RWPE2 (cell line): ENCODE results near the gene MAPKBP1.

ENCODE experiments used
- ATAC-seq: fragments of 200-7000 bp; cut with Tn5 transposase; 3 replicates; pipeline ENCODE4 v1.9.1; 2021; ENCODE audit warnings: low read depth
- DNase-seq: peaks from one replicate; pipeline ENCODE4 v3.0.0-alpha.2; 2020; ENCODE audit warnings: low spot score
- H3K27ac ChIP-seq: fragments of 450-650 bp; 2 replicates; pipeline ENCODE4 v1.5.1; 2017; ENCODE audit warnings: mild to moderate bottlenecking; ENCODE audit not compliant: poor library complexity, severe bottlenecking
- H3K27me3 ChIP-seq: fragments of 250-450 bp; sonication (Bioruptor Pico); 2 replicates; pipeline ENCODE4 v1.5.1; 2021; ENCODE audit warnings: mild to moderate bottlenecking, moderate library complexity; ENCODE audit not compliant: insufficient read depth, poor library complexity, severe bottlenecking
- H3K36me3 ChIP-seq: fragments of 250-450 bp; sonication (Bioruptor Pico); 2 replicates; pipeline ENCODE4 v1.5.1; 2020; ENCODE audit warnings: low read depth, mild to moderate bottlenecking, moderate library complexity
- H3K4me1 ChIP-seq: fragments of 250-450 bp; sonication (Bioruptor Pico); 2 replicates; pipeline ENCODE4 v1.5.1; 2021; ENCODE audit warnings: mild to moderate bottlenecking, moderate library complexity; ENCODE audit not compliant: insufficient read depth, poor library complexity, severe bottlenecking
- H3K4me3 ChIP-seq: fragments of 250-450 bp; sonication (Bioruptor Pico); 2 replicates; pipeline ENCODE4 v1.5.1; 2021; ENCODE audit warnings: mild to moderate bottlenecking, moderate library complexity; ENCODE audit not compliant: severe bottlenecking
- H3K9me3 ChIP-seq: fragments of 250-450 bp; sonication (Bioruptor Pico); 2 replicates; pipeline ENCODE4 v1.5.1; 2021; ENCODE audit warnings: mild to moderate bottlenecking, moderate library complexity; ENCODE audit not compliant: severe bottlenecking
- CTCF ChIP-seq: fragments of 450-650 bp; IDR thresholded peaks from one replicate; pipeline ENCODE4 v1.5.1; 2017; ENCODE audit warnings: mild to moderate bottlenecking, moderate library complexity; ENCODE audit not compliant: poor library complexity, severe bottlenecking

The MAPKBP1 gene

GRCh38 chr15:41866872-41867579, 92.7 kb downstream of the MAPKBP1 start:
- H3K27ac ChIP-seq: no peak overlapping the region
- no peaks in the 10 kb centered on the region for H3K27me3 ChIP-seq
- H3K4me3 ChIP-seq: no peak overlapping the region
- H3K36me3 ChIP-seq: no peaks in the 10 kb centered on the region
- no peak for TF ChIP-seq CTCF
- DNase-seq (no peak), ATAC-seq (no peak)
- H3K9me3 ChIP-seq: no peaks in the 10 kb centered on the region
- H3K4me1 ChIP-seq: peaks cover 5% of the 10 kb centered on the region

DNA sequence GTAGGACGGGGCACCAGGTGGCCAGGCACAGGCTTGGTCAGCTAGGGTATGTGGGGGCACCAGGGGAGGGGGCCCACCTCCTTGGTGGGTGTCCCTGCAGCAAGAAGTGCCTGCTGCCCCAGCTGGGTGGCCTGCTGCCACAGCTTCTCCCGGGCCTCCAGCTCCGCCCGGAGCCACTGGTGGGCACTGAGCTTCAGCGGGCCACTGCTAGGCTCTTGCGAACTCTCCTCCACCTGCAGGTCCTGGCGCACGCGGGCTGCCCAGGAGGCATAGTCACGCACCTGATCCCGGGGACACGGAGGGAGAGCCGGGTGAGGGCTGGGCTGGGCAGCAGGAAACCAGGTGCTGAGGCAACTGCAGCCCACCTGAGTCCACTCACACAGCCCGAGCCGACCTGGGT, 94.0 kb downstream of the MAPKBP1 start:
- H3K27me3 ChIP-seq: no peaks in the 10 kb centered on the region
- ATAC-seq (no peak), DNase-seq (no peak)
- no peak overlapping the region for H3K4me3 ChIP-seq
- H3K9me3 ChIP-seq: no peaks in the 10 kb centered on the region
- peaks cover 5% of the 10 kb centered on the region for H3K4me1 ChIP-seq
- H3K27ac ChIP-seq: no peak overlapping the region
- H3K36me3 ChIP-seq: no peaks in the 10 kb centered on the region
- no peak for TF ChIP-seq CTCF

GRCh38 chr15:41869770-41870688, 95.7 kb downstream of the MAPKBP1 start:
- H3K9me3 ChIP-seq: no peaks in the 10 kb centered on the region
- DNase-seq: no peak
- no peak for TF ChIP-seq CTCF
- H3K27me3 ChIP-seq: no peaks in the 10 kb centered on the region
- no peak overlapping the region for H3K4me3 ChIP-seq
- peaks cover 5% of the 10 kb centered on the region for H3K4me1 ChIP-seq
- peak overlapping the region; percentile 49 for H3K27ac ChIP-seq
- no peak for ATAC-seq
- no peaks in the 10 kb centered on the region for H3K36me3 ChIP-seq

DNA sequence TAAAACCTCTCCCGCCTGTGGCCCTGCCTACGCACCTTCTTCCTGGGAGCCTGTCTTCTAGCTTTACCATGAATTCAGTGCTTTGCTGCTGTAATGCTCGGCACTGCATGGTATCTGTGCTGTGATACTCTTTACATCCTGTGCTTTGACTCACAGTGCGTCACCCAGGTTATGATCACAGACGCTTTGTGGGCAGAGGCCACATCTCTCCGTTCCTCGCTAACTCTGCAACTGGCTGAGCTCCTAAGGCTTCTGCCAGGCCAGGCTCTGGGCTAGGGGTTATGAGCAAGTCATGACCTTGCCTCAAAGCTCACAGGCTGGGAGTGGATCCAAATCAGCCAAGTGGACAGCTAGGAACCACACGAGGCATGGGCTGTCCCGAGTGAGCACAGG, 96.4 kb downstream of the MAPKBP1 start:
- H3K27ac ChIP-seq: peak overlapping the region; percentile 49
- no peak for TF ChIP-seq CTCF
- ATAC-seq: peak; percentile 93
- no peaks in the 10 kb centered on the region for H3K36me3 ChIP-seq
- H3K4me3 ChIP-seq: no peak overlapping the region
- peak; percentile 90 for DNase-seq
- peaks cover 5% of the 10 kb centered on the region for H3K4me1 ChIP-seq
- H3K27me3 ChIP-seq: no peaks in the 10 kb centered on the region
- no peaks in the 10 kb centered on the region for H3K9me3 ChIP-seq
